Astrocyte (in vitro differentiated cells and primary cell): ENCODE measurements around the gene ARSK. TPM values are rescaled to one million over a fixed set of nuclear protein-coding genes. Genes with fewer than 3 reads are reported as not detected.

ENCODE experiments used
- DNase-seq: peaks from one replicate; pipeline ENCODE4 v3.0.0-alpha.2; 2010; ENCODE audit warnings: low read depth
- FAIRE-seq: peaks from 2 replicates; lab custom pipeline; 2011; peaks lifted over from hg19 to GRCh38; lab: Jason Lieb, UNC
- H2AFZ ChIP-seq: 2 replicates; pipeline ENCODE4 v1.6.0; 2012; ENCODE audit warnings: low read depth, low read length, inconsistent platforms
- H3K27ac ChIP-seq: 2 replicates; pipeline ENCODE4 v1.5.1; 2011; ENCODE audit warnings: low read depth, low read length, inconsistent platforms
- H3K27me3 ChIP-seq: 2 replicates; pipeline ENCODE4 v1.6.0; 2011; ENCODE audit warnings: low read length, inconsistent platforms; ENCODE audit not compliant: insufficient read depth
- H3K36me3 ChIP-seq: 2 replicates; pipeline ENCODE4 v1.5.1; 2011; ENCODE audit warnings: low read length, inconsistent platforms; ENCODE audit not compliant: insufficient read depth
- H3K4me1 ChIP-seq: 2 replicates; pipeline ENCODE4 v1.5.1; 2011; ENCODE audit warnings: low read length, inconsistent platforms; ENCODE audit not compliant: insufficient read depth
- H3K4me2 ChIP-seq: 2 replicates; pipeline ENCODE4 v1.6.0; 2012; ENCODE audit warnings: low read length, inconsistent platforms
- H3K4me3 ChIP-seq: 2 replicates; pipeline ENCODE4 v1.5.1; 2011; ENCODE audit warnings: low read depth, mild to moderate bottlenecking, low read length, inconsistent platforms; ENCODE audit not compliant: insufficient read depth
- H3K79me2 ChIP-seq: 2 replicates; pipeline ENCODE4 v1.6.0; 2012; ENCODE audit warnings: mild to moderate bottlenecking, low read length, inconsistent platforms; ENCODE audit not compliant: insufficient read depth
- H3K9ac ChIP-seq: 2 replicates; pipeline ENCODE4 v1.6.0; 2012; ENCODE audit warnings: mild to moderate bottlenecking, low read length, inconsistent platforms
- H3K9me3 ChIP-seq: 2 replicates; pipeline ENCODE4 v1.5.1; 2012; ENCODE audit warnings: low read depth, mild to moderate bottlenecking, low read length, inconsistent platforms; ENCODE audit not compliant: insufficient read depth
- H4K20me1 ChIP-seq: 2 replicates; pipeline ENCODE4 v1.6.0; 2012; ENCODE audit warnings: low read length, inconsistent platforms; ENCODE audit not compliant: insufficient read depth
- H3K27ac Mint-ChIP-seq: one replicate; pipeline ENCODE4 v1.8.0; 2021; ENCODE audit warnings: mild to moderate bottlenecking, mixed read lengths; ENCODE audit not compliant: unreplicated experiment
- H3K27me3 Mint-ChIP-seq: one replicate; pipeline ENCODE4 v1.8.0; 2021; ENCODE audit warnings: low read depth, mixed read lengths; ENCODE audit not compliant: unreplicated experiment
- H3K36me3 Mint-ChIP-seq: one replicate; pipeline ENCODE4 v1.8.0; 2021; ENCODE audit warnings: low read depth, mixed read lengths; ENCODE audit not compliant: unreplicated experiment
- H3K4me1 Mint-ChIP-seq: one replicate; pipeline ENCODE4 v1.8.0; 2021; ENCODE audit warnings: low read depth, mixed read lengths; ENCODE audit not compliant: unreplicated experiment
- H3K4me3 Mint-ChIP-seq: one replicate; pipeline ENCODE4 v1.8.0; 2021; ENCODE audit warnings: mild to moderate bottlenecking, moderate library complexity, mixed read lengths; ENCODE audit not compliant: unreplicated experiment
- H3K9me3 Mint-ChIP-seq: one replicate; pipeline ENCODE4 v1.8.0; 2021; ENCODE audit warnings: mild to moderate bottlenecking, mixed read lengths; ENCODE audit not compliant: unreplicated experiment
- EZH2 ChIP-seq: IDR thresholded peaks from 2 replicates; pipeline ENCODE4 v1.6.1; 2012; ENCODE audit warnings: mild to moderate bottlenecking, low read length, inconsistent platforms; ENCODE audit not compliant: insufficient read depth
- total RNA-seq: library from RNA; stranded (reverse); gene quantifications from 2 replicates; pipeline ENCODE4 v1.2.1, GENCODE V29; 2021
- TF ChIP-seq, protein P1 (sequence below): IDR thresholded peaks from 2 replicates; pipeline ENCODE4 v1.5.1; 2011; ENCODE audit warnings: low read depth, mild to moderate bottlenecking, inconsistent platforms, low read length, moderate library complexity; ENCODE audit not compliant: insufficient read depth

Gene ARSK
- total RNA-seq, 1 donor from 2014 or later = 9.0 TPM

DNA sequence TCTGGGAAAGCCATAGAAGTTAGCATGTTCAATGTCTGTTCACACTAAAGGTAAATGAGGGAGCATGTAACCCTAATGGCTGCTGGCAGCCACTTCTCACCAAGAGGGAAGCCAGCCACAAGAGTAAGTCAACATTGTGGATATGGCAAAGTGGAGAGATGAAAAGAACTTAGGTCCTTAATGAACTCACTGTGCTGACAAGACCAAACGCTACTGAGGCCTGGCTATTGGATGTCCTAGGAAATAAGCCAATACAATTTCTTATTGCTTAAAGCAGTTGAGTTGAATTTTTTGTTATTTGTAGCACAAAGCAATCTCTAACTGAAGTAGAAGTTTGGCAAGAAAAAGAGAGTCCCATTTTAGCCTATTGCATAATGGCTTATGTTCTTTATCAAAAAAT is 71.8 kb downstream of the ARSK start:
- Histone ChIP-seq H3K27ac (no peak overlapping the region), H3K4me1 (peaks cover 11% of the 10 kb centered on the region), H4K20me1 (no peaks in the 10 kb centered on the region), H2AFZ (no peak overlapping the region), H3K9me3 (peaks cover 3% of the 10 kb centered on the region), H3K4me2 (no peak overlapping the region), H3K79me2 (no peaks in the 10 kb centered on the region), H3K4me3 (no peak overlapping the region), H3K36me3 (no peaks in the 10 kb centered on the region), H3K27me3 (peaks cover 2% of the 10 kb centered on the region), H3K9ac (no peak overlapping the region)
- no peaks in the 10 kb centered on the region for H3K36me3 Mint-ChIP-seq
- FAIRE-seq (no peak), DNase-seq (no peak)
- H3K4me3 Mint-ChIP-seq = no peak overlapping the region
- H3K9me3 Mint-ChIP-seq = peaks cover 6% of the 10 kb centered on the region
- H3K4me1 Mint-ChIP-seq = peaks cover 13% of the 10 kb centered on the region
- no peak overlapping the region for H3K27ac Mint-ChIP-seq
- H3K27me3 Mint-ChIP-seq = peaks cover 23% of the 10 kb centered on the region
- no peak for TF ChIP-seq EZH2
- TF ChIP-seq, protein P1, sequence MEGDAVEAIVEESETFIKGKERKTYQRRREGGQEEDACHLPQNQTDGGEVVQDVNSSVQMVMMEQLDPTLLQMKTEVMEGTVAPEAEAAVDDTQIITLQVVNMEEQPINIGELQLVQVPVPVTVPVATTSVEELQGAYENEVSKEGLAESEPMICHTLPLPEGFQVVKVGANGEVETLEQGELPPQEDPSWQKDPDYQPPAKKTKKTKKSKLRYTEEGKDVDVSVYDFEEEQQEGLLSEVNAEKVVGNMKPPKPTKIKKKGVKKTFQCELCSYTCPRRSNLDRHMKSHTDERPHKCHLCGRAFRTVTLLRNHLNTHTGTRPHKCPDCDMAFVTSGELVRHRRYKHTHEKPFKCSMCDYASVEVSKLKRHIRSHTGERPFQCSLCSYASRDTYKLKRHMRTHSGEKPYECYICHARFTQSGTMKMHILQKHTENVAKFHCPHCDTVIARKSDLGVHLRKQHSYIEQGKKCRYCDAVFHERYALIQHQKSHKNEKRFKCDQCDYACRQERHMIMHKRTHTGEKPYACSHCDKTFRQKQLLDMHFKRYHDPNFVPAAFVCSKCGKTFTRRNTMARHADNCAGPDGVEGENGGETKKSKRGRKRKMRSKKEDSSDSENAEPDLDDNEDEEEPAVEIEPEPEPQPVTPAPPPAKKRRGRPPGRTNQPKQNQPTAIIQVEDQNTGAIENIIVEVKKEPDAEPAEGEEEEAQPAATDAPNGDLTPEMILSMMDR = no peak

DNA sequence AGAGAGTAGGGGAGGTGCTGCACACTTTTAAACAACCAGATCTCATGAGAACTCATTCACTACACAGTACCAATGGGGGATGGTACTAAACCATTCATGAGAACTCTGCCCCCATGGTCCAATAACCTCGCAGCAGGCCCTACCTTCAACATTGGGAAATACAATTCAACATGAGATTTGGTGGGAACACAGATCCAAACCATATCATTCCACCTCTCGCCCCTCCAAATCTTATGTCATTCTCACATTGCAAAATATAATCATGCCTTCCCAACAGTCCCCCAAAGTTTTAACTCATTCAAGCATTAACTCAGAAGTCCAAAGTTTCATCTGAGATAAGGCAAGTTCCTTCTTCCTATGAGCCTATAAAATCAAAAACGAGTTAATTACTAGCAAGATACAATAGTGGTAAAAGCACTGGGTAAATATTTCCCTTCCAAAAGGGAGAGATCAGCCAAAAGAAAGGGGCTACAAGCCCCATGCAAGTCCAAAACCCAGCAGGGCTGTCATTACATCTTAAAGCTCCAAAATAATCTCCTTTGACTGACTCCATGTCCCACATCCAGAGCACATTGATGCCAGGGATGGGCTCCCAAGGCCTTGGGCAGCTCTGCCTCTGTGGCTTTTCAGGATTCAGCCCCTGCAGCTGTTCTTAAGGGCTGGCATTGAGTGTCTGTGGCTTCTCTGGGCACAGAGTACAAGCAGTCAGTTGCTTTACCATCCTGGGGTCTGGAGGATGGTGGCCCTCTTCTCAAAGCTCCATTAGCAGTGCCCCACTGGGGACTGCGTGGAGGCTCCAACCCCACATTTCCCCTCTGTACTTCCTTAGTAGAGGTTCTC is 73.3 kb downstream of the ARSK start:
- H3K4me2 ChIP-seq = no peak overlapping the region
- H3K36me3 Mint-ChIP-seq = no peaks in the 10 kb centered on the region
- TF ChIP-seq, protein P1 = no peak
- no peak for TF ChIP-seq EZH2
- peaks cover 5% of the 10 kb centered on the region for H3K9me3 Mint-ChIP-seq
- no peaks in the 10 kb centered on the region for H3K79me2 ChIP-seq
- H3K4me1 Mint-ChIP-seq = peaks cover 20% of the 10 kb centered on the region
- H3K27ac Mint-ChIP-seq = no peak overlapping the region
- no peak overlapping the region for H3K4me3 Mint-ChIP-seq
- peaks cover 13% of the 10 kb centered on the region for H3K4me1 ChIP-seq
- H2AFZ ChIP-seq = no peak overlapping the region
- peaks cover 12% of the 10 kb centered on the region for H3K27me3 Mint-ChIP-seq
- FAIRE-seq (no peak), DNase-seq (no peak)
- no peaks in the 10 kb centered on the region for H3K36me3 ChIP-seq
- H3K4me3 ChIP-seq = no peak overlapping the region
- peaks cover 3% of the 10 kb centered on the region for H3K9me3 ChIP-seq
- H3K27me3 ChIP-seq = no peaks in the 10 kb centered on the region
- no peaks in the 10 kb centered on the region for H4K20me1 ChIP-seq
- no peak overlapping the region for H3K9ac ChIP-seq
- H3K27ac ChIP-seq = no peak overlapping the region

DNA sequence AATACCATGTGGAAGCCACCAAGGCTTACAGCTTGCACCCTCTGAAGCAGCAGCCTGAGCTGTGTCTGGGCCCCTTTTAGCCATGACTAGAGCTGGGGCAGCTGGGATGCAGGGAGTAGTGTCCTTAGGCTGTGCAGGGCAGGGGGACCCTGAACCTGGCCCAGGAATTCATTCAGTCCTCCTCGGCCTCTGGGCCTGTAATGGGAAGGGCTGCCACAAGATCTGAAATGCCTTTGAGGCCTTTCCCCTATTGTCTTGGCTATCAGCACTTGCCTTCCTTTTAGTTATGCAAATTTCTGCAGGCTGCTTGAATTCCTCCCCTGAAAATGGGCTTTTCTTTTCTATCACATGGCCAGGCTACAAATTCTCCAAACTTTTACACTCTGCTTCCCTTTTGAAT is 74.0 kb downstream of the ARSK start:
- Mint-ChIP-seq H3K27me3 (peaks cover 6% of the 10 kb centered on the region), H3K4me3 (no peak overlapping the region), H3K4me1 (peaks cover 20% of the 10 kb centered on the region), H3K36me3 (no peaks in the 10 kb centered on the region), H3K9me3 (peaks cover 5% of the 10 kb centered on the region), H3K27ac (no peak overlapping the region)
- Histone ChIP-seq H3K27me3 (no peaks in the 10 kb centered on the region), H3K27ac (no peak overlapping the region), H3K9me3 (peaks cover 3% of the 10 kb centered on the region), H2AFZ (no peak overlapping the region), H3K4me2 (no peak overlapping the region), H3K9ac (no peak overlapping the region), H3K79me2 (no peaks in the 10 kb centered on the region), H3K36me3 (no peaks in the 10 kb centered on the region), H3K4me3 (no peak overlapping the region), H3K4me1 (peaks cover 13% of the 10 kb centered on the region), H4K20me1 (no peaks in the 10 kb centered on the region)
- DNase-seq (no peak), FAIRE-seq (no peak)
- TF ChIP-seq, protein P1 = no peak
- no peak for TF ChIP-seq EZH2
